Body of pancreas (tissue), 4 donors: ENCODE results near the gene TMEM255B. TPM values are rescaled to one million over a fixed set of nuclear protein-coding genes. Genes with fewer than 3 reads are reported as not detected.

ENCODE experiments used
- ATAC-seq: fragments of 150-250 bp; one replicate; pipeline ENCODE4 v1.9.1; 2016
- DNase-seq, 4 donors: peaks; one replicate each; pipeline ENCODE4 v3.0.0-alpha.2; 2019
- H3K27ac ChIP-seq, 4 donors: fragments of 200-600 bp; sonication (generic); 1 replicate in 3 of 4; 2 replicates in 1 of 4; pipeline versions ENCODE4 v1.5.1 to v1.6.1; 2016 to 2019; ENCODE audit warnings: mild to moderate bottlenecking in 1 of 4, mixed read lengths in 1 of 4, moderate library complexity in 1 of 4
- H3K27me3 ChIP-seq, 2 donors: fragments of 200-600 bp; sonication (generic); one replicate each; pipeline ENCODE4 v1.6.0; 2016; ENCODE audit warnings: mild to moderate bottlenecking in 1 of 2
- H3K36me3 ChIP-seq, 2 donors: fragments of 200-600 bp; sonication (generic); replicated peaks in 1 of 2; 2 replicates each; pipeline ENCODE4 v1.5.1; 2016; ENCODE audit warnings: low read depth in 2 of 2; ENCODE audit not compliant: insufficient read depth in 1 of 2
- H3K4me1 ChIP-seq: fragments of 200-600 bp; sonication (generic); one replicate; pipeline ENCODE4 v1.6.0; 2016
- H3K4me3 ChIP-seq, 2 donors: fragments of 200-600 bp; sonication (generic); 1 replicate in 1 of 2; 2 replicates in 1 of 2; pipeline ENCODE4 v1.5.1; 2016 to 2019
- H3K9me3 ChIP-seq, 3 donors: fragments of 200-600 bp; sonication (generic); 1 replicate in 2 of 3; 2 replicates in 1 of 3; pipeline ENCODE4 v1.5.1; 2016
- CTCF ChIP-seq, 7 experiments: fragments of 450-650 bp in 4 of 7; fragments of 200-600 bp in 3 of 7; sonication (generic) in 3 of 7; IDR thresholded peaks; one replicate each; pipeline ENCODE4 v1.5.1; 2016 to 2019; ENCODE audit warnings: antibody characterized with exemption in 7 of 7
- POLR2A ChIP-seq, 3 donors: fragments of 450-650 bp; IDR thresholded peaks; one replicate each; pipeline ENCODE4 v1.6.1; 2016; ENCODE audit warnings: antibody characterized with exemption in 3 of 3, mild to moderate bottlenecking in 2 of 3
- WGBS, 2 donors: methylation state at CpG; one replicate each; pipeline ENCODE4 v1.1.5; 2017; 5-methylcytosine and 5-hydroxymethylcytosine counted together
- intact Hi-C: fragments of 100-400 bp; cut with DNase I; formaldehyde crosslinking; loops from one replicate; pipeline ENCODE4 v1.15.1; 2023
- total RNA-seq, 2 donors: library from RNA; depleted of rRNA; stranded (reverse); fragments of >200 nt; gene quantifications; one replicate each; pipeline ENCODE4 v1.1.0, GENCODE V29; 2016

Gene TMEM255B
- total RNA-seq, result 1 to 10 TPM; 1.0 to 4.6 TPM

- ATAC-seq (peak; percentile 97), DNase-seq (peak; percentile 79 to 88 (median 83))
- Histone ChIP-seq H3K4me3 (peak within 1 kb of the TSS; percentile 40 to 57), H3K4me1 (peaks cover 20% of the 10 kb centered on the region), H3K9me3 (no peaks in the 10 kb centered on the region), H3K27ac (peak within 1 kb of the TSS; percentile 4 to 82 (median 38)), H3K27me3 (no peaks in the 10 kb centered on the region), H3K36me3 (no peaks in the 10 kb centered on the region)
- WGBS, 2 donors, result 1% methylated on average over 62 to 68 of the region's 80 CpGs
- peak in 1 of 3 donors; percentile 41 for TF ChIP-seq POLR2A (IDR thresholded peaks at IDR 0.05)
- TF ChIP-seq CTCF (IDR thresholded peaks at IDR 0.05), result peak in 5 of 7 experiments; percentile 31 to 50 (median 45)
- intact Hi-C loops, result no loop called here
Measured at GRCh38 chr13:113758651-113759524, at the start of gene TMEM255B. Gene TMEM255B, plus strand, starts transcription at chr13:113759226. Its CDS starts 44 bp downstream, at chr13:113759270.

GRCh38 chr13:113722921-113723320, 36.1 kb upstream of the TMEM255B start:
- Histone ChIP-seq H3K4me3 (no peak overlapping the region), H3K4me1 (peaks cover 10% of the 10 kb centered on the region), H3K27me3 (no peaks in the 10 kb centered on the region), H3K9me3 (no peaks in the 10 kb centered on the region), H3K27ac (no peak overlapping the region), H3K36me3 (no peaks in the 10 kb centered on the region)
- ATAC-seq (no peak), DNase-seq (peak in 1 of 4 donors; percentile 6)
- 48% methylated on average over 9 of the region's 11 CpGs; no CpG with 5 or more reads in 1 of the 2 donors for WGBS, 2 donors
- intact Hi-C loops, result no loop called here
- TF ChIP-seq CTCF (IDR thresholded peaks at IDR 0.05) (no peak), POLR2A (IDR thresholded peaks at IDR 0.05) (no peak)

GRCh38 chr13:113723410-113724015, 35.5 kb upstream of the TMEM255B start:
- ATAC-seq (no peak), DNase-seq (no peak)
- Histone ChIP-seq H3K9me3 (no peaks in the 10 kb centered on the region), H3K27me3 (no peaks in the 10 kb centered on the region), H3K36me3 (no peaks in the 10 kb centered on the region), H3K27ac (no peak overlapping the region), H3K4me1 (peaks cover 10% of the 10 kb centered on the region), H3K4me3 (no peak overlapping the region)
- TF ChIP-seq POLR2A (IDR thresholded peaks at IDR 0.05) (no peak), CTCF (IDR thresholded peaks at IDR 0.05) (no peak)
- 75 to 77% methylated on average over 10 to 13 of the region's 13 CpGs for WGBS, 2 donors
- intact Hi-C loops, result no loop called here

- peak; percentile 8 for ATAC-seq
- intact Hi-C loops, result no loop called here
- H3K9me3 ChIP-seq, result no peaks in the 10 kb centered on the region
- H3K36me3 ChIP-seq, result no peaks in the 10 kb centered on the region
- DNase-seq, result peak in 1 of 4 donors; percentile 13
- no peak for TF ChIP-seq CTCF (IDR thresholded peaks at IDR 0.05)
- peak overlapping the region in 2 of 4 donors; percentile 63 to 80 for H3K27ac ChIP-seq
- H3K27me3 ChIP-seq, result no peaks in the 10 kb centered on the region
- peaks cover 10% of the 10 kb centered on the region for H3K4me1 ChIP-seq
- WGBS, 2 donors, result 71 to 73% methylated on average over 21 to 25 of the region's 30 CpGs
- no peak overlapping the region for H3K4me3 ChIP-seq
Measured at GRCh38 chr13:113724016-113724758, 34.8 kb upstream of the TMEM255B start.
